HCT116 (cell line): ENCODE results near the gene FBXO30. TPM values are rescaled to one million over a fixed set of nuclear protein-coding genes. Genes with fewer than 3 reads are reported as not detected.

ENCODE experiments used
- ATAC-seq: fragments of 200-7000 bp; cut with Tn5 transposase; 2 replicates; pipeline ENCODE4 v1.9.1; 2020; ENCODE audit warnings: mild to moderate bottlenecking, moderate library complexity
- BruUV-seq: library from RNA; stranded (reverse); fragments of 400-500 nt; replicated peaks from 2 replicates; lab custom pipeline; 2021; lab: Mats Ljungman, UMichigan
- CTCF ChIA-PET: fragments of 300-600 bp; sonication (Branson Sonifier 250); formaldehyde crosslinking; loops from one replicate; lab custom pipeline; 2021; ENCODE audit warnings: antibody characterized with exemption; lab: Charles Lee
- POLR2A ChIA-PET: fragments of 300-600, 350-600 bp; sonication (Branson Sonifier 250); formaldehyde crosslinking; loops from one replicate; lab custom pipeline; 2021; ENCODE audit warnings: antibody characterized with exemption; lab: Charles Lee
- RAD21 ChIA-PET, 2 experiments: fragments of 300-600 bp; sonication (Branson Sonifier 250); formaldehyde crosslinking; loops; one replicate each; lab custom pipeline; 2023; ENCODE audit warnings: low total read pairs in 2 of 2; ENCODE audit not compliant: uncharacterized antibody in 2 of 2, unreplicated experiment in 2 of 2, low non-redundant PET in 1 of 2; lab: Charles Lee
- DNase-seq: peaks from one replicate; pipeline ENCODE4 v3.0.0-alpha.2; 2010; ENCODE audit warnings: low read depth, low spot score
- H2AFZ ChIP-seq: fragments of 200-600 bp; shearing (Covaris generic), sonication (generic); 2 replicates; pipeline ENCODE4 v1.6.1; 2017; ENCODE audit warnings: low read depth, mixed run types, mixed read lengths, antibody characterized with exemption, low read length; ENCODE audit not compliant: poor library complexity, severe bottlenecking
- H3K27ac ChIP-seq: 2 replicates; pipeline ENCODE4 v1.5.1; 2012; ENCODE audit warnings: low read depth, low read length
- H3K27me3 ChIP-seq: fragments of 200-600 bp; sonication (generic); 2 replicates; pipeline ENCODE4 v1.6.1; 2016; ENCODE audit warnings: mixed run types, low read length, mixed read lengths; ENCODE audit not compliant: insufficient read depth
- H3K36me3 ChIP-seq, 2 experiments: fragments of 200-500 bp in 1 of 2; fragments of 200-600 bp in 1 of 2; sonication (Bioruptor generic) in 1 of 2; sonication (generic) in 1 of 2; 2 replicates each; pipeline versions ENCODE4 v1.5.1 to v1.6.1; 2014 to 2016; ENCODE audit warnings: low read length in 2 of 2, inconsistent platforms in 1 of 2, mixed read lengths in 1 of 2, mixed run types in 1 of 2; ENCODE audit not compliant: insufficient read depth in 2 of 2, control insufficient read depth in 1 of 2
- H3K4me1 ChIP-seq, 2 experiments: fragments of 200-600 bp in 1 of 2; sonication (generic) in 1 of 2; 2 replicates each; pipeline versions ENCODE4 v1.5.1 to v1.6.1; 2012 to 2017; ENCODE audit warnings: low read length in 2 of 2, inconsistent platforms in 1 of 2, mild to moderate bottlenecking in 1 of 2, mixed read lengths in 1 of 2, mixed run types in 1 of 2, moderate library complexity in 1 of 2; ENCODE audit not compliant: insufficient read depth in 2 of 2, control insufficient read depth in 1 of 2
- H3K4me2 ChIP-seq: fragments of 200-600 bp; sonication (generic); 2 replicates; pipeline ENCODE4 v1.6.1; 2017; ENCODE audit warnings: mixed run types, low read length, mixed read lengths
- H3K4me3 ChIP-seq, 2 experiments: fragments of 200-600 bp in 1 of 2; sonication (generic) in 1 of 2; replicated peaks in 1 of 2; 2 replicates each; pipeline ENCODE4 v1.5.1; 2011 to 2016; ENCODE audit warnings: low read length in 2 of 2, control low read depth in 1 of 2, low read depth in 1 of 2, mild to moderate bottlenecking in 1 of 2, mixed read lengths in 1 of 2, mixed run types in 1 of 2
- H3K79me2 ChIP-seq: fragments of 200-600 bp; sonication (generic); 2 replicates; pipeline ENCODE4 v1.6.1; 2017; ENCODE audit warnings: mild to moderate bottlenecking, mixed run types, low read length, moderate library complexity, mixed read lengths; ENCODE audit not compliant: insufficient read depth
- H3K9ac ChIP-seq: fragments of 200-600 bp; sonication (generic); 2 replicates; pipeline ENCODE4 v1.6.1; 2016; ENCODE audit warnings: low read length, mixed read lengths
- H3K9me2 ChIP-seq: fragments of 200-600 bp; sonication (generic), shearing (Covaris generic); 2 replicates; pipeline ENCODE4 v1.6.1; 2017; ENCODE audit warnings: mixed run types, mild to moderate bottlenecking, moderate library complexity; ENCODE audit not compliant: insufficient read depth
- H3K9me3 ChIP-seq, 2 experiments: fragments of 200-500 bp in 1 of 2; fragments of 200-600 bp in 1 of 2; sonication (Bioruptor generic) in 1 of 2; sonication (generic) in 1 of 2; 2 replicates each; pipeline ENCODE4 v1.6.1; 2014 to 2017; ENCODE audit warnings: low read length in 2 of 2, mixed read lengths in 2 of 2, inconsistent platforms in 1 of 2, low read depth in 1 of 2, mild to moderate bottlenecking in 1 of 2, mixed run types in 1 of 2, moderate library complexity in 1 of 2; ENCODE audit not compliant: control insufficient read depth in 1 of 2, insufficient read depth in 1 of 2
- H4K20me1 ChIP-seq: fragments of 200-600 bp; sonication (generic), shearing (Covaris generic); 2 replicates; pipeline ENCODE4 v1.6.1; 2017; ENCODE audit warnings: mixed run types, mild to moderate bottlenecking, moderate library complexity; ENCODE audit not compliant: insufficient read depth
- ATF3 ChIP-seq: IDR thresholded peaks from 2 replicates; pipeline ENCODE4 v1.6.1; 2012
- CEBPB ChIP-seq: IDR thresholded peaks from 2 replicates; pipeline ENCODE4 v1.6.1; 2012; ENCODE audit warnings: low read depth
- CTCF ChIP-seq, 3 experiments: fragments of 200-600 bp in 1 of 3; sonication (generic) in 1 of 3; IDR thresholded peaks in 2 of 3; conservative IDR thresholded peaks in 1 of 3; 2 replicates each; pipeline ENCODE4 v1.5.1; 2012 to 2017; ENCODE audit warnings: low read depth in 2 of 3, low read length in 2 of 3, antibody characterized with exemption in 1 of 3, borderline replicate concordance in 1 of 3, control low read depth in 1 of 3, mild to moderate bottlenecking in 1 of 3, mixed read lengths in 1 of 3, mixed run types in 1 of 3, moderate library complexity in 1 of 3; ENCODE audit not compliant: insufficient read depth in 1 of 3
- EZH2 ChIP-seq: fragments of 200-600 bp; sonication (generic); IDR thresholded peaks from 2 replicates; pipeline ENCODE4 v1.6.1; 2017; ENCODE audit warnings: antibody characterized with exemption, mixed run types
- FOSL1 ChIP-seq: IDR thresholded peaks from 2 replicates; pipeline ENCODE4 v1.6.1; 2012; ENCODE audit warnings: low read depth
- POLR2A ChIP-seq: IDR thresholded peaks from 2 replicates; pipeline ENCODE4 v1.7.0; 2011; ENCODE audit warnings: borderline replicate concordance; ENCODE audit not compliant: insufficient read depth, insufficient read length; ENCODE audit errors: extremely low read depth
- RAD21 ChIP-seq: IDR thresholded peaks from 2 replicates; pipeline ENCODE4 v1.6.1; 2012; ENCODE audit warnings: low read depth, mild to moderate bottlenecking
- SIN3A ChIP-seq: IDR thresholded peaks from 2 replicates; pipeline ENCODE4 v1.6.1; 2012; ENCODE audit warnings: low read depth
- SP1 ChIP-seq: IDR thresholded peaks from 2 replicates; pipeline ENCODE4 v1.6.1; 2012; ENCODE audit warnings: low read depth
- SRF ChIP-seq: IDR thresholded peaks from 2 replicates; pipeline ENCODE4 v1.6.1; 2012; ENCODE audit warnings: low read depth
- ZNF274 ChIP-seq: fragments of 200-500 bp; sonication (Bioruptor generic); IDR thresholded peaks from 2 replicates; pipeline ENCODE4 v1.6.1; 2014; ENCODE audit warnings: mild to moderate bottlenecking, low read depth, low read length, inconsistent platforms
- intact Hi-C: fragments of 100-400 bp; cut with micrococcal nuclease; formaldehyde crosslinking; loops from 2 replicates; pipeline ENCODE4 v1.10.0; 2022
- total RNA-seq: library from RNA; stranded (reverse); gene quantifications from one replicate; pipeline ENCODE4 v1.2.1, GENCODE V29; 2021; ENCODE audit not compliant: unreplicated experiment
- TF ChIP-seq, protein P1 (sequence below): IDR thresholded peaks from 2 replicates; pipeline ENCODE4 v1.6.1; 2012; ENCODE audit warnings: low read depth
- TF ChIP-seq, protein P2 (sequence below): IDR thresholded peaks from 2 replicates; pipeline ENCODE4 v1.6.1; 2012

The FBXO30 gene
- total RNA-seq, 1 experiment from 2014 or later, result 9.1 TPM

GRCh38 chr6:145811741-145812140, 2.9 kb downstream of the FBXO30 start (continued):
- TF ChIP-seq ATF3 (no peak), SRF (no peak)

GRCh38 chr6:145809785-145810184, 4.8 kb downstream of the FBXO30 start:
- H3K4me2 ChIP-seq, result no peak overlapping the region
- POLR2A ChIA-PET, result no interaction called here
- intact Hi-C loops, result no loop called here

More at GRCh38 chr6:145809785-145810184, 4.8 kb downstream of the FBXO30 start:
- Histone ChIP-seq H3K9ac (no peak overlapping the region), H3K36me3 (peaks cover 0 to 10% of the 10 kb centered on the region in 2 experiments; a peak in 2 of 4 replicates), H3K9me2 (no peaks in the 10 kb centered on the region), H3K4me3 (no peak overlapping the region), H3K4me1 (peaks cover 0 to 10% of the 10 kb centered on the region in 2 experiments; a peak in 2 of 4 replicates), H2AFZ (no peak overlapping the region), H3K79me2 (peaks cover 95% of the 10 kb centered on the region), H3K27ac (no peak overlapping the region), H3K9me3 (no peaks in the 10 kb centered on the region), H3K27me3 (no peaks in the 10 kb centered on the region), H4K20me1 (peaks cover 10% of the 10 kb centered on the region)
- no TSS peak for BruUV-seq
- no peak for DNase-seq
- ChIA-PET CTCF (no interaction called here), RAD21 (no interaction called here)
- TF ChIP-seq ZNF274 (no peak), RAD21 (no peak), SP1 (no peak), SIN3A (no peak), FOSL1 (no peak), CEBPB (no peak), SRF (no peak), ATF3 (no peak), POLR2A (no peak), CTCF (IDR thresholded peaks at IDR 0.05 in 2 of 3, conservative IDR thresholded peaks at IDR 0.05 in 1 of 3; ENCODE audit: borderline replicate concordance in 1 of 3, insufficient read depth in 1 of 3, low read depth in 2 of 3, low read length in 2 of 3) (no peak), EZH2 (no peak)
- TF ChIP-seq, protein P1, sequence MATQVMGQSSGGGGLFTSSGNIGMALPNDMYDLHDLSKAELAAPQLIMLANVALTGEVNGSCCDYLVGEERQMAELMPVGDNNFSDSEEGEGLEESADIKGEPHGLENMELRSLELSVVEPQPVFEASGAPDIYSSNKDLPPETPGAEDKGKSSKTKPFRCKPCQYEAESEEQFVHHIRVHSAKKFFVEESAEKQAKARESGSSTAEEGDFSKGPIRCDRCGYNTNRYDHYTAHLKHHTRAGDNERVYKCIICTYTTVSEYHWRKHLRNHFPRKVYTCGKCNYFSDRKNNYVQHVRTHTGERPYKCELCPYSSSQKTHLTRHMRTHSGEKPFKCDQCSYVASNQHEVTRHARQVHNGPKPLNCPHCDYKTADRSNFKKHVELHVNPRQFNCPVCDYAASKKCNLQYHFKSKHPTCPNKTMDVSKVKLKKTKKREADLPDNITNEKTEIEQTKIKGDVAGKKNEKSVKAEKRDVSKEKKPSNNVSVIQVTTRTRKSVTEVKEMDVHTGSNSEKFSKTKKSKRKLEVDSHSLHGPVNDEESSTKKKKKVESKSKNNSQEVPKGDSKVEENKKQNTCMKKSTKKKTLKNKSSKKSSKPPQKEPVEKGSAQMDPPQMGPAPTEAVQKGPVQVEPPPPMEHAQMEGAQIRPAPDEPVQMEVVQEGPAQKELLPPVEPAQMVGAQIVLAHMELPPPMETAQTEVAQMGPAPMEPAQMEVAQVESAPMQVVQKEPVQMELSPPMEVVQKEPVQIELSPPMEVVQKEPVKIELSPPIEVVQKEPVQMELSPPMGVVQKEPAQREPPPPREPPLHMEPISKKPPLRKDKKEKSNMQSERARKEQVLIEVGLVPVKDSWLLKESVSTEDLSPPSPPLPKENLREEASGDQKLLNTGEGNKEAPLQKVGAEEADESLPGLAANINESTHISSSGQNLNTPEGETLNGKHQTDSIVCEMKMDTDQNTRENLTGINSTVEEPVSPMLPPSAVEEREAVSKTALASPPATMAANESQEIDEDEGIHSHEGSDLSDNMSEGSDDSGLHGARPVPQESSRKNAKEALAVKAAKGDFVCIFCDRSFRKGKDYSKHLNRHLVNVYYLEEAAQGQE, result no peak
- TF ChIP-seq, protein P2, sequence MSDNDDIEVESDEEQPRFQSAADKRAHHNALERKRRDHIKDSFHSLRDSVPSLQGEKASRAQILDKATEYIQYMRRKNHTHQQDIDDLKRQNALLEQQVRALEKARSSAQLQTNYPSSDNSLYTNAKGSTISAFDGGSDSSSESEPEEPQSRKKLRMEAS, result no peak
- ATAC-seq, result no peak
